DMS153 treated with DMSO at 0.1 percent for 48 hours (cell line): ENCODE data around the gene FGD3.
"Not testable (repeated sequence)": the region's sequence is repeated elsewhere in the genome, so short reads cannot be mapped to it uniquely, and the experiment has no call there.

Experiments
- DNase-seq: peaks from one replicate; lab custom pipeline; 2025; ENCODE audit not compliant: unreplicated experiment; lab: John Stamatoyannopoulos, UW

Gene FGD3

GRCh38 chr9:93005876-93006275 lies 58.6 kb downstream of the FGD3 start:
- no peak for DNase-seq

GRCh38 chr9:93007529-93008058 lies 60.3 kb downstream of the FGD3 start:
- no peak for DNase-seq

GRCh38 chr9:93008457-93008856 lies 61.1 kb downstream of the FGD3 start:
- DNase-seq = no peak

GRCh38 chr9:93009337-93010015 lies 62.2 kb downstream of the FGD3 start:
- no peak for DNase-seq

- DNase-seq = no peak
Observed at GRCh38 chr9:93010056-93010455, 62.7 kb downstream of the FGD3 start.

- DNase-seq = no peak
Observed at GRCh38 chr9:93010704-93011103, 63.4 kb downstream of the FGD3 start.

- no peak for DNase-seq
Observed at GRCh38 chr9:93011114-93011513, 63.8 kb downstream of the FGD3 start.

- DNase-seq = no peak
Observed at GRCh38 chr9:93012963-93013855, 65.9 kb downstream of the FGD3 start.

- DNase-seq = no peak
Observed at GRCh38 chr9:93013856-93014582, 66.7 kb downstream of the FGD3 start.

- DNase-seq = not testable (repeated sequence)
Observed at GRCh38 chr9:93015190-93015589, 67.9 kb downstream of the FGD3 start.

- DNase-seq = no peak
Observed at GRCh38 chr9:93017621-93018020, 70.3 kb downstream of the FGD3 start.

GRCh38 chr9:93020151-93020550 lies 72.8 kb downstream of the FGD3 start:
- DNase-seq = no peak

- no peak for DNase-seq
Observed at GRCh38 chr9:93020771-93021670, 73.7 kb downstream of the FGD3 start.

GRCh38 chr9:93022066-93022465 lies 74.7 kb downstream of the FGD3 start:
- DNase-seq = no peak

GRCh38 chr9:93022721-93023520 lies 75.6 kb downstream of the FGD3 start:
- no peak for DNase-seq

- DNase-seq = no peak
Observed at GRCh38 chr9:93023521-93023815, 76.1 kb downstream of the FGD3 start.

- no peak for DNase-seq
Observed at GRCh38 chr9:93024646-93024910, 77.3 kb downstream of the FGD3 start.

- no peak for DNase-seq
Observed at GRCh38 chr9:93024986-93025630, 77.8 kb downstream of the FGD3 start.

- no peak for DNase-seq
Observed at GRCh38 chr9:93025736-93026135, 78.4 kb downstream of the FGD3 start.

- DNase-seq = no peak
Observed at GRCh38 chr9:93026640-93027039, 79.3 kb downstream of the FGD3 start.
